Neural cell (in vitro differentiated cells): ENCODE results near the gene HSPB3. TPM values are rescaled to one million over a fixed set of nuclear protein-coding genes. Genes with fewer than 3 reads are reported as not detected.

ENCODE experiments used
- H2AFZ ChIP-seq: fragments of 200-600, 300-800 bp; sonication (generic), shearing (Covaris generic); 2 replicates; pipeline ENCODE4 v1.6.0; 2014; ENCODE audit warnings: low read depth, mild to moderate bottlenecking, antibody characterized with exemption, low read length, moderate library complexity
- H3F3A ChIP-seq: fragments of 200-600 bp; shearing (Covaris generic); 2 replicates; pipeline ENCODE4 v1.6.1; 2016; ENCODE audit warnings: mild to moderate bottlenecking, moderate library complexity, mixed read lengths, antibody characterized with exemption, low read length; ENCODE audit not compliant: insufficient read depth, poor library complexity, severe bottlenecking
- H3K27ac ChIP-seq: fragments of 200-600, 300-800 bp; sonication (generic), shearing (Covaris generic); 2 replicates; pipeline ENCODE4 v1.5.1; 2014; ENCODE audit warnings: mild to moderate bottlenecking, low read length, moderate library complexity
- H3K27me3 ChIP-seq: fragments of 300-800, 200-600 bp; sonication (generic), shearing (Covaris generic); 2 replicates; pipeline ENCODE4 v1.6.0; 2014; ENCODE audit warnings: mild to moderate bottlenecking, low read depth, low read length, moderate library complexity; ENCODE audit not compliant: insufficient read depth
- H3K36me3 ChIP-seq: fragments of 300-800, 200-600 bp; sonication (generic), shearing (Covaris generic); 2 replicates; pipeline ENCODE4 v1.5.1; 2014; ENCODE audit warnings: mild to moderate bottlenecking, antibody characterized with exemption, low read length, moderate library complexity; ENCODE audit not compliant: insufficient read depth
- H3K4me2 ChIP-seq: fragments of 300-800, 200-600 bp; sonication (generic), shearing (Covaris generic); 2 replicates; pipeline ENCODE4 v1.6.0; 2014; ENCODE audit warnings: mild to moderate bottlenecking, low read length
- H3K4me3 ChIP-seq: fragments of 300-800, 200-600 bp; sonication (generic), shearing (Covaris generic); 2 replicates; pipeline ENCODE4 v1.5.1; 2014; ENCODE audit warnings: mild to moderate bottlenecking, low read length, moderate library complexity
- H3K79me2 ChIP-seq: fragments of 200-600 bp; shearing (Covaris generic); replicated peaks from 2 replicates; pipeline ENCODE4 v1.6.0; 2014; ENCODE audit warnings: mild to moderate bottlenecking, low read length, moderate library complexity; ENCODE audit not compliant: insufficient read depth
- H3K9ac ChIP-seq: fragments of 300-800, 200-600 bp; sonication (generic), shearing (Covaris generic); 2 replicates; pipeline ENCODE4 v1.6.1; 2016; ENCODE audit warnings: mild to moderate bottlenecking, low read length, mixed read lengths
- H3K9me2 ChIP-seq: fragments of 200-600 bp; shearing (Covaris generic); 2 replicates; pipeline ENCODE4 v1.6.1; 2016; ENCODE audit warnings: mild to moderate bottlenecking, low read length, mixed read lengths; ENCODE audit not compliant: insufficient read depth
- H3K9me3 ChIP-seq: fragments of 200-600, 300-800 bp; sonication (generic), shearing (Covaris generic); 2 replicates; pipeline ENCODE4 v1.6.1; 2016; ENCODE audit warnings: mild to moderate bottlenecking, mixed run types, low read length, moderate library complexity, mixed read lengths
- H4K20me1 ChIP-seq: fragments of 200-600 bp; shearing (Covaris generic); 2 replicates; pipeline ENCODE4 v1.6.1; 2016; ENCODE audit warnings: mild to moderate bottlenecking, mixed run types; ENCODE audit not compliant: insufficient read depth
- EP300 ChIP-seq: fragments of 450-650 bp; conservative IDR thresholded peaks from 2 replicates; pipeline ENCODE4 v1.6.1; 2014; ENCODE audit warnings: antibody characterized with exemption, mild to moderate bottlenecking, moderate library complexity; ENCODE audit not compliant: poor library complexity, severe bottlenecking
- EZH2 ChIP-seq: fragments of 200-600, 300-800 bp; shearing (Covaris generic), sonication (generic); IDR thresholded peaks from 2 replicates; pipeline ENCODE4 v1.6.1; 2014; ENCODE audit warnings: antibody characterized with exemption, low read length, borderline replicate concordance, mild to moderate bottlenecking; ENCODE audit not compliant: insufficient read depth, poor library complexity, severe bottlenecking
- MXI1 ChIP-seq: fragments of 450-650 bp; conservative IDR thresholded peaks from 2 replicates; pipeline ENCODE4 v1.6.1; 2014; ENCODE audit warnings: antibody characterized with exemption, mild to moderate bottlenecking; ENCODE audit not compliant: poor library complexity, severe bottlenecking
- POLR2AphosphoS5 ChIP-seq: IDR thresholded peaks from 2 replicates; pipeline ENCODE4 v1.6.1; 2012
- RAD21 ChIP-seq: fragments of 450-650 bp; conservative IDR thresholded peaks from 2 replicates; pipeline ENCODE4 v1.6.1; 2014; ENCODE audit warnings: antibody characterized with exemption, mild to moderate bottlenecking, moderate library complexity
- SMC3 ChIP-seq: fragments of 450-650 bp; conservative IDR thresholded peaks from 2 replicates; pipeline ENCODE4 v1.6.1; 2014; ENCODE audit warnings: antibody characterized with exemption, mild to moderate bottlenecking, moderate library complexity; ENCODE audit not compliant: poor library complexity
- TAF1 ChIP-seq: IDR thresholded peaks from 2 replicates; pipeline ENCODE4 v1.6.1; 2012; ENCODE audit warnings: low read depth
- polyA plus RNA-seq: library from polyadenylated mRNA; depleted of rRNA; stranded (reverse); fragments of >200 nt; gene quantifications from 2 replicates; pipeline ENCODE4 v1.2.3, GENCODE V29; 2014
- TF ChIP-seq, protein P1 (sequence below): fragments of 450-650 bp; IDR thresholded peaks from 2 replicates; pipeline ENCODE4 v1.5.1; 2014; ENCODE audit warnings: antibody characterized with exemption, mild to moderate bottlenecking, moderate library complexity; ENCODE audit not compliant: poor library complexity, severe bottlenecking
- TF ChIP-seq, protein P2 (sequence below): IDR thresholded peaks from 2 replicates; pipeline ENCODE4 v1.6.1; 2012; ENCODE audit warnings: borderline replicate concordance

The HSPB3 gene
- polyA plus RNA-seq, 1 donor from 2014 or later = not detected

DNA sequence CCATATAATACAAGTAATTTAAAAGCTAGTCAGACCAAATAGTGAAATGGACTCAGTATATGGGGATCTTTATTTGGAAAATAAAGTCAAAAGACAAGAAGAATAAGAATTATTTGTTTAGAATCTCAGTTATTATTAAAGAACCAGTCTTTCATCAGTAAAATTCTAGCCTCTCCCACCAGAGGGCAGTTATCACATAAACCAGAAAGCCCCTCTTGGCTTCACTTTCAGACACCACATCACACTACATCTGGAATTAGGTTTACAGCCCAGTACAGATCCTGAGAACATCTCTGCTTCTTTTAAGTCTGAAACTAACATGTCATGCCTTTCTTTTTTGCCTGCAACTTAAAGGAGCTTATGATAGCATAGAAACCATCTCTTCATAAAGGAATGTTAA lies 12.2 kb upstream of the HSPB3 start:
- no peaks in the 10 kb centered on the region for H3F3A ChIP-seq
- no peak for TF ChIP-seq POLR2AphosphoS5
- TF ChIP-seq EZH2 = no peak
- no peak for TF ChIP-seq TAF1
- TF ChIP-seq RAD21 = peak; percentile 15
- TF ChIP-seq, protein P1, sequence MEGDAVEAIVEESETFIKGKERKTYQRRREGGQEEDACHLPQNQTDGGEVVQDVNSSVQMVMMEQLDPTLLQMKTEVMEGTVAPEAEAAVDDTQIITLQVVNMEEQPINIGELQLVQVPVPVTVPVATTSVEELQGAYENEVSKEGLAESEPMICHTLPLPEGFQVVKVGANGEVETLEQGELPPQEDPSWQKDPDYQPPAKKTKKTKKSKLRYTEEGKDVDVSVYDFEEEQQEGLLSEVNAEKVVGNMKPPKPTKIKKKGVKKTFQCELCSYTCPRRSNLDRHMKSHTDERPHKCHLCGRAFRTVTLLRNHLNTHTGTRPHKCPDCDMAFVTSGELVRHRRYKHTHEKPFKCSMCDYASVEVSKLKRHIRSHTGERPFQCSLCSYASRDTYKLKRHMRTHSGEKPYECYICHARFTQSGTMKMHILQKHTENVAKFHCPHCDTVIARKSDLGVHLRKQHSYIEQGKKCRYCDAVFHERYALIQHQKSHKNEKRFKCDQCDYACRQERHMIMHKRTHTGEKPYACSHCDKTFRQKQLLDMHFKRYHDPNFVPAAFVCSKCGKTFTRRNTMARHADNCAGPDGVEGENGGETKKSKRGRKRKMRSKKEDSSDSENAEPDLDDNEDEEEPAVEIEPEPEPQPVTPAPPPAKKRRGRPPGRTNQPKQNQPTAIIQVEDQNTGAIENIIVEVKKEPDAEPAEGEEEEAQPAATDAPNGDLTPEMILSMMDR = peak; percentile 44
- no peak for TF ChIP-seq EP300
- peak; percentile 47 for TF ChIP-seq SMC3
- TF ChIP-seq, protein P2, sequence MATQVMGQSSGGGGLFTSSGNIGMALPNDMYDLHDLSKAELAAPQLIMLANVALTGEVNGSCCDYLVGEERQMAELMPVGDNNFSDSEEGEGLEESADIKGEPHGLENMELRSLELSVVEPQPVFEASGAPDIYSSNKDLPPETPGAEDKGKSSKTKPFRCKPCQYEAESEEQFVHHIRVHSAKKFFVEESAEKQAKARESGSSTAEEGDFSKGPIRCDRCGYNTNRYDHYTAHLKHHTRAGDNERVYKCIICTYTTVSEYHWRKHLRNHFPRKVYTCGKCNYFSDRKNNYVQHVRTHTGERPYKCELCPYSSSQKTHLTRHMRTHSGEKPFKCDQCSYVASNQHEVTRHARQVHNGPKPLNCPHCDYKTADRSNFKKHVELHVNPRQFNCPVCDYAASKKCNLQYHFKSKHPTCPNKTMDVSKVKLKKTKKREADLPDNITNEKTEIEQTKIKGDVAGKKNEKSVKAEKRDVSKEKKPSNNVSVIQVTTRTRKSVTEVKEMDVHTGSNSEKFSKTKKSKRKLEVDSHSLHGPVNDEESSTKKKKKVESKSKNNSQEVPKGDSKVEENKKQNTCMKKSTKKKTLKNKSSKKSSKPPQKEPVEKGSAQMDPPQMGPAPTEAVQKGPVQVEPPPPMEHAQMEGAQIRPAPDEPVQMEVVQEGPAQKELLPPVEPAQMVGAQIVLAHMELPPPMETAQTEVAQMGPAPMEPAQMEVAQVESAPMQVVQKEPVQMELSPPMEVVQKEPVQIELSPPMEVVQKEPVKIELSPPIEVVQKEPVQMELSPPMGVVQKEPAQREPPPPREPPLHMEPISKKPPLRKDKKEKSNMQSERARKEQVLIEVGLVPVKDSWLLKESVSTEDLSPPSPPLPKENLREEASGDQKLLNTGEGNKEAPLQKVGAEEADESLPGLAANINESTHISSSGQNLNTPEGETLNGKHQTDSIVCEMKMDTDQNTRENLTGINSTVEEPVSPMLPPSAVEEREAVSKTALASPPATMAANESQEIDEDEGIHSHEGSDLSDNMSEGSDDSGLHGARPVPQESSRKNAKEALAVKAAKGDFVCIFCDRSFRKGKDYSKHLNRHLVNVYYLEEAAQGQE = no peak
- TF ChIP-seq MXI1 = no peak
- no peak overlapping the region for H2AFZ ChIP-seq
- no peak overlapping the region for H3K27ac ChIP-seq
- no peaks in the 10 kb centered on the region for H3K79me2 ChIP-seq
- H3K9ac ChIP-seq = no peak overlapping the region
- no peaks in the 10 kb centered on the region for H3K36me3 ChIP-seq
- no peak overlapping the region for H3K4me2 ChIP-seq
- H3K9me3 ChIP-seq = no peaks in the 10 kb centered on the region
- H3K27me3 ChIP-seq = no peaks in the 10 kb centered on the region
- H3K4me3 ChIP-seq = no peak overlapping the region
- no peaks in the 10 kb centered on the region for H3K9me2 ChIP-seq
- no peaks in the 10 kb centered on the region for H4K20me1 ChIP-seq

DNA sequence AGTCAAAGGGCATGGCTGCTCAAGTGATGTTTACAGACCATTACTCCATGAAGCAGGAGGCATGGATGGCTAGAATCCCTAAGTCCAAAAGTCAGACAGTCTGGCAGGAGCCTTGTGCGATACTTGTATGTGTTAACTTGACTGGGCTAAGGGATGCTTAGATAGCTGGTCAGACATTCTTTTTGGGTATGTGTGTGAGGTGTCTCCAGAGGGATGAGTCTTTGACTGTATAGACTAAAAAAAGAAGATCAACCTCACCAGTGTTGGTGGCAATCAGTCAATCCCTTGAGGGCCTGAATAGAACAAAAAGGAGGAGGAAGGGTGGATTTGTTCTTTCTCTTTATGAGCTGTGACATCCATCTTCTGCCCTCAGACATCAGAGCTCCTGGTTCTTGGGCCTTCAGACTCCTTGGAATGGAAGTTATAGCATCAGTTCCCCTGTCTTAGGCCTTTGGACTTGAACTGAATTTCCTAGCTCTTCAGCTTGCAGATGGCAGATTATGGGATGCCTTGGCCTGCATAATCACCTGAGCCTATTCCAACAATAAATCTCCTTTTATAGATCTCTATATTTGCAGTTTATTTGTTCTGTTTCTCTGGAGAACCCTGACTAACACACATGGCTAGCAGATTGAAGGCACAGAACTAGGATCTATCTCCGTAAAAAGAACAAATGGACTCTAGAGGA lies 9.7 kb upstream of the HSPB3 start:
- Histone ChIP-seq H3K27me3 (no peaks in the 10 kb centered on the region), H3K4me3 (no peak overlapping the region), H3F3A (no peaks in the 10 kb centered on the region), H2AFZ (no peak overlapping the region), H3K4me2 (no peak overlapping the region), H3K9ac (no peak overlapping the region), H3K9me3 (no peaks in the 10 kb centered on the region), H3K79me2 (no peaks in the 10 kb centered on the region), H3K9me2 (no peaks in the 10 kb centered on the region), H3K27ac (no peak overlapping the region), H4K20me1 (no peaks in the 10 kb centered on the region), H3K36me3 (no peaks in the 10 kb centered on the region)
- TF ChIP-seq EZH2 = no peak
- TF ChIP-seq, protein P1 = no peak
- no peak for TF ChIP-seq EP300
- TF ChIP-seq TAF1 = no peak
- TF ChIP-seq SMC3 = no peak
- no peak for TF ChIP-seq MXI1
- TF ChIP-seq RAD21 = no peak
- TF ChIP-seq, protein P2 = no peak
- no peak for TF ChIP-seq POLR2AphosphoS5
